ENCODE measurements around the gene SIDT1.

Gene SIDT1

GRCh38 chr3:113541519-113541918 is 9.2 kb downstream of the SIDT1 start:
- no peak for DNase-seq (ENCODE audit: low read depth)
- H3K4me3 ChIP-seq (replicated peaks; ENCODE audit: low read depth, low read length): no peak overlapping the region
- TF ChIP-seq CTCF (IDR thresholded peaks at IDR 0.05; ENCODE audit: low read length, missing control alignments): no peak

- TF ChIP-seq CTCF (IDR thresholded peaks at IDR 0.05; ENCODE audit: low read length, missing control alignments): no peak
- no peak overlapping the region for H3K4me3 ChIP-seq (replicated peaks; ENCODE audit: low read depth, low read length)
- DNase-seq (ENCODE audit: low read depth): no peak
Observed at GRCh38 chr3:113545594-113545993, 13.2 kb downstream of the SIDT1 start.

DNA sequence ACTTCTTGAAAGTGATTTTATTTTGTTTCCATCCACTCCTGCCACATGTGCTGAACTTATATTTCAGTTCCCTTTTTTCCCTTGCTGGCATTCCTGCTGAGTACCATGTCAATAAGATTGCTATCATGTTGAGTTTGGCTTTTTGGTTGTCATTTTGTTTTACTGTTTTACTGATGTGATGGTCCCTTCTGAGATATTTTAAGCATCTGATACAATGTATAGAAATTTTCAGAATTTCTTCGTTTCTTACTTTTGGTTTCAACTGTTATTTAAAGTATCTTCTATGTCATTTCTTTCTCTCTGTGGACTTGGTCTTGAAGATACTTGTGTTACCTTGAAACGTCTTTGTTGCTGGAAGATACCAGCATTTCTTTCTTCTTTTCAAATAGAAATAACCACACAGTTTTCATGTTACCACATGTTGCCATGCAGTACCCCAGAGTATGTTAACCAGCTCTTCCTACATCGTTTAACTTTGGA is 14.1 kb downstream of the SIDT1 start:
- no peak overlapping the region for H3K4me3 ChIP-seq (replicated peaks; ENCODE audit: low read depth, low read length)
- no peak for TF ChIP-seq CTCF (IDR thresholded peaks at IDR 0.05; ENCODE audit: low read length, missing control alignments)
- DNase-seq (ENCODE audit: low read depth): no peak

DNA sequence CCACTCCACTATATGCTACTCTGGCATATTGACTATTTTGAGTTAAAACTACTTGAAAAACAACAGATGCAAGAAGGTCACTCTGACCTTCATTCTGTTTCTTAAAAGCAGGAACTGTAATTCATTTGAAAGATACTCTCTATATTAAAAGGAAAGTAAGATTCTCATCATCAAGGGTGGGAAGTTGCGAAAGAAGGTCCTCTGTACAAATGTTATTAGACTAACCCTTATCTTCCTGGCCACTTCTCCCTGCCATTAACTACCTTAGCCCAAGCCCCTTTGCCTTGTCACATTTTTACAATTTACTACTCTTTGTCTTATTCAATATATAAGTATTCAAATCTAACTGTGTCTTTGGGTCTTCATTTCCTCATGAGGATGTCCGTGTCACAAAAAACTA is 16.1 kb downstream of the SIDT1 start:
- TF ChIP-seq CTCF (IDR thresholded peaks at IDR 0.05; ENCODE audit: low read length, missing control alignments): no peak
- H3K4me3 ChIP-seq (replicated peaks; ENCODE audit: low read depth, low read length): no peak overlapping the region

GRCh38 chr3:113551820-113552219 is 19.5 kb downstream of the SIDT1 start:
- no peak for DNase-seq (ENCODE audit: low read depth)
- H3K4me3 ChIP-seq (replicated peaks; ENCODE audit: low read depth, low read length): no peak overlapping the region
- no peak for TF ChIP-seq CTCF (IDR thresholded peaks at IDR 0.05; ENCODE audit: low read length, missing control alignments)

More for the DNA sequence above, 16.1 kb downstream of the SIDT1 start:
- DNase-seq (ENCODE audit: low read depth): no peak

DNA sequence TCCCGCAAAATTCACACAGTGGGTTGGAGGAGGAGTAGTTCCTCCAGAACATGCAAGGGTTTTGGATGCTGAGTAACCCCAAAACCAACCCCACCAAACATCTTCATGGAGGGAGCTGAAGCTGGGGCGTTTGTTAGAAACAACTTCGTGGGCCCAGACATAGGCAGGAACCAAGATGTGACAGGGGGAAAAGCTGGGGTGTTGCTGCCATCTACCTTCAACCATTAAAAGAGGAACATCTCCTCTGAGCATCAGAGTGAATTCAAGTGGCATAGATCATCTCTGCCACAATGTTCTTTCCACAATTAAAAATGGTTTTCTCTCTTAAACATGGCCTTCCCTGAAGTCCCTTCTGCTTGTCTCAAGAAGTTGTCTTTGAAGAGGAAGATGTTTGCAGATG is 20.5 kb downstream of the SIDT1 start:
- H3K4me3 ChIP-seq (replicated peaks; ENCODE audit: low read depth, low read length): no peak overlapping the region
- no peak for DNase-seq (ENCODE audit: low read depth)

More for the DNA sequence above, 20.5 kb downstream of the SIDT1 start:
- TF ChIP-seq CTCF (IDR thresholded peaks at IDR 0.05; ENCODE audit: low read length, missing control alignments): no peak

All from fibroblast of pulmonary artery (primary cell).